GM12878 (cell line): Measurements from ENCODE around the gene LMBR1. TPM values are rescaled to one million over a fixed set of nuclear protein-coding genes. Genes with fewer than 3 reads are reported as not detected.
A peak's percentile ranks its signal among the peaks of the same experiment; 100 is the strongest.

Source experiments
- ATF3 ChIP-seq: IDR thresholded peaks from 2 replicates; pipeline ENCODE4 v1.6.1; 2011; ENCODE audit warnings: low read depth, mild to moderate bottlenecking, low read length, moderate library complexity, borderline replicate concordance; ENCODE audit errors: extremely low read depth
- CBFB ChIP-seq: IDR thresholded peaks from 2 replicates; pipeline ENCODE4 v1.6.1; 2016; ENCODE audit warnings: antibody characterized with exemption, low read depth
- CEBPZ ChIP-seq: fragments of 150-350 bp; IDR thresholded peaks from 2 replicates; pipeline ENCODE4 v1.6.1; 2016; ENCODE audit warnings: low read depth, low read length
- CREB1 ChIP-seq: IDR thresholded peaks from 2 replicates; pipeline ENCODE4 v1.6.1; 2012; ENCODE audit warnings: low read depth, mild to moderate bottlenecking, inconsistent platforms
- IRF4 ChIP-seq: IDR thresholded peaks from 2 replicates; pipeline ENCODE4 v1.6.1; 2011; ENCODE audit warnings: low read depth, low read length
- MTA2 ChIP-seq: fragments of 450-650 bp; IDR thresholded peaks from 2 replicates; pipeline ENCODE4 v1.6.1; 2016; ENCODE audit warnings: low read depth, mild to moderate bottlenecking, moderate library complexity
- MXI1 ChIP-seq: fragments of 150-350 bp; IDR thresholded peaks from 2 replicates; pipeline ENCODE4 v1.6.1; 2011; ENCODE audit warnings: low read depth, mild to moderate bottlenecking, inconsistent platforms, low read length, improper control_type of control experiment
- PML ChIP-seq: IDR thresholded peaks from 2 replicates; pipeline ENCODE4 v1.6.1; 2012; ENCODE audit warnings: low read length, inconsistent platforms
- REST ChIP-seq: IDR thresholded peaks from 2 replicates; pipeline ENCODE4 v1.6.1; 2012; ENCODE audit warnings: mild to moderate bottlenecking, low read depth, low read length
- STAT1 ChIP-seq: fragments of 450-650 bp; conservative IDR thresholded peaks from 2 replicates; pipeline ENCODE4 v1.6.1; 2014; ENCODE audit warnings: antibody characterized with exemption, mild to moderate bottlenecking
- ZNF217 ChIP-seq: fragments of 450-650 bp; IDR thresholded peaks from 2 replicates; pipeline ENCODE4 v1.6.1; 2017; ENCODE audit warnings: antibody characterized with exemption, mild to moderate bottlenecking
- polyA plus RNA-seq, 11 experiments: library from polyadenylated mRNA; depleted of rRNA in 4 of 11; unstranded in 6 of 11; stranded (reverse) in 5 of 11; fragments of >200 nt; fragmentation: Nextera tagmentation in 4 of 11; fragmentation: Illumina TruSeq in 1 of 11; extraction: Ambion mirVana in 4 of 11; extraction: Trizol in 1 of 11; gene quantifications; 1 replicate in 1 of 11; 2 replicates in 10 of 11; pipeline versions ENCODE4 v1.2.1 to v1.2.3, GENCODE V29; 2011 to 2016; ENCODE audit warnings: inconsistent platforms in 2 of 11, missing spikeins in 2 of 11, low read depth in 1 of 11
- total RNA-seq, 4 experiments: library from RNA; depleted of rRNA in 3 of 4; stranded (reverse); fragments of >200 nt in 3 of 4; fragmentation: Illumina TruSeq in 1 of 4; extraction: Trizol in 1 of 4; gene quantifications; 2 replicates each; pipeline versions ENCODE4 v1.2.1 to v1.2.3, GENCODE V29; 2013 to 2021
- TF ChIP-seq, protein P1 (sequence below), 3 experiments: IDR thresholded peaks in 2 of 3; conservative IDR thresholded peaks in 1 of 3; 2 replicates each; pipeline ENCODE4 v1.5.1; 2011; ENCODE audit warnings: low read depth in 3 of 3, low read length in 3 of 3, mild to moderate bottlenecking in 3 of 3, control low read depth in 2 of 3, moderate library complexity in 2 of 3, inconsistent platforms in 1 of 3, mixed read lengths in 1 of 3; ENCODE audit not compliant: control insufficient read depth in 2 of 3, insufficient read depth in 1 of 3; ENCODE audit errors: extremely low read depth in 1 of 3
- TF ChIP-seq, protein P2 (sequence below): fragments of 450-650 bp; IDR thresholded peaks from 2 replicates; pipeline ENCODE4 v1.6.1; 2018; ENCODE audit warnings: borderline replicate concordance, mild to moderate bottlenecking; ENCODE audit not compliant: partially characterized antibody
- TF ChIP-seq, protein P3 (sequence below): IDR thresholded peaks from 2 replicates; pipeline ENCODE4 v1.6.1; 2011; ENCODE audit warnings: mild to moderate bottlenecking, low read depth, low read length, moderate library complexity; ENCODE audit not compliant: insufficient replicate concordance

LMBR1 gene
- total and polyA plus RNA-seq, 10 of the 15 experiments (the other 5 are each of a cell fraction or from before 2014, with no cell fraction given), result 4.0 to 63.5 (median 28.8) TPM

DNA sequence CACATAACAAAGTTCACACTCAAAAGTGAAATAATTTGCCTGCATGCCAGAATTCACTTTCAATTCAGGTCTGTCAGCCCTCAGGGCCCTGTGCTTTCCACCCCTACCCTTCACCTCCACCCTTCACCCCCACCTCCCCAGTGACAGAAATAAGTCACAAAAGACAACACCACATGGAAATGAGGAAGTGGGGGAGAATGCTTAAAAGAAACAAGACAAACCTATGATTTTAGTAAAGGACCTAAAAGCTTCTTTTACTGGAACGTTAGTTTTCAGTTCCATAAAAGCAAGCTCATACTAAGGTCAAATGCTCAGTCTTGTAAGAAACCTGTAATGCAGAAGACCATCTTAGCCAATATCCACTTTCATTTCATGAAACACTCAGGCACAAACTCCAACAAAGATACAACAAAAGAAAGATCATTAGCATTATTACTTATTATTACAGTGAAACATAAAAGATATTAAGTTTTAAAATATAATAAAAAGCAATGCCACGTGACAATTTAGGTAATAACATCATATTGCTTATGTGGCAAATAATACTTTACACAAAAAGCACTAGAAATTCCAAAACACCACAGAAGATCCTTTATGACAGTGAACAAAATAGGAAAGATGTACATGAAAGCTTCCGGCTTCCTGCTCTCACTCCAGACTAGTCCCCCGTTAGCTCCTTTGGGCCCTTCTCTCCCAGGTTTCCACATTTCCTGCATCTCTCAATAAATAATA, 112.1 kb downstream of the LMBR1 start (continued):
- TF ChIP-seq CEBPZ (no peak), PML (peak; percentile 71; the same call in 1 of the 2 replicates), IRF4 (peak; percentile 86), ZNF217 (no peak), REST (no peak), ATF3 (no peak), MXI1 (peak; percentile 69), CBFB (no peak), MTA2 (peak; percentile 87), STAT1 (no peak), CREB1 (peak; percentile 66)
- TF ChIP-seq, protein P1, sequence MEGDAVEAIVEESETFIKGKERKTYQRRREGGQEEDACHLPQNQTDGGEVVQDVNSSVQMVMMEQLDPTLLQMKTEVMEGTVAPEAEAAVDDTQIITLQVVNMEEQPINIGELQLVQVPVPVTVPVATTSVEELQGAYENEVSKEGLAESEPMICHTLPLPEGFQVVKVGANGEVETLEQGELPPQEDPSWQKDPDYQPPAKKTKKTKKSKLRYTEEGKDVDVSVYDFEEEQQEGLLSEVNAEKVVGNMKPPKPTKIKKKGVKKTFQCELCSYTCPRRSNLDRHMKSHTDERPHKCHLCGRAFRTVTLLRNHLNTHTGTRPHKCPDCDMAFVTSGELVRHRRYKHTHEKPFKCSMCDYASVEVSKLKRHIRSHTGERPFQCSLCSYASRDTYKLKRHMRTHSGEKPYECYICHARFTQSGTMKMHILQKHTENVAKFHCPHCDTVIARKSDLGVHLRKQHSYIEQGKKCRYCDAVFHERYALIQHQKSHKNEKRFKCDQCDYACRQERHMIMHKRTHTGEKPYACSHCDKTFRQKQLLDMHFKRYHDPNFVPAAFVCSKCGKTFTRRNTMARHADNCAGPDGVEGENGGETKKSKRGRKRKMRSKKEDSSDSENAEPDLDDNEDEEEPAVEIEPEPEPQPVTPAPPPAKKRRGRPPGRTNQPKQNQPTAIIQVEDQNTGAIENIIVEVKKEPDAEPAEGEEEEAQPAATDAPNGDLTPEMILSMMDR (IDR thresholded peaks at IDR 0.05 in 2 of 3, conservative IDR thresholded peaks at IDR 0.05 in 1 of 3; ENCODE audit: control insufficient read depth in 2 of 3, extremely low read depth in 1 of 3, insufficient read depth in 1 of 3, low read depth in 3 of 3, low read length in 3 of 3), result no peak
- TF ChIP-seq, protein P2, sequence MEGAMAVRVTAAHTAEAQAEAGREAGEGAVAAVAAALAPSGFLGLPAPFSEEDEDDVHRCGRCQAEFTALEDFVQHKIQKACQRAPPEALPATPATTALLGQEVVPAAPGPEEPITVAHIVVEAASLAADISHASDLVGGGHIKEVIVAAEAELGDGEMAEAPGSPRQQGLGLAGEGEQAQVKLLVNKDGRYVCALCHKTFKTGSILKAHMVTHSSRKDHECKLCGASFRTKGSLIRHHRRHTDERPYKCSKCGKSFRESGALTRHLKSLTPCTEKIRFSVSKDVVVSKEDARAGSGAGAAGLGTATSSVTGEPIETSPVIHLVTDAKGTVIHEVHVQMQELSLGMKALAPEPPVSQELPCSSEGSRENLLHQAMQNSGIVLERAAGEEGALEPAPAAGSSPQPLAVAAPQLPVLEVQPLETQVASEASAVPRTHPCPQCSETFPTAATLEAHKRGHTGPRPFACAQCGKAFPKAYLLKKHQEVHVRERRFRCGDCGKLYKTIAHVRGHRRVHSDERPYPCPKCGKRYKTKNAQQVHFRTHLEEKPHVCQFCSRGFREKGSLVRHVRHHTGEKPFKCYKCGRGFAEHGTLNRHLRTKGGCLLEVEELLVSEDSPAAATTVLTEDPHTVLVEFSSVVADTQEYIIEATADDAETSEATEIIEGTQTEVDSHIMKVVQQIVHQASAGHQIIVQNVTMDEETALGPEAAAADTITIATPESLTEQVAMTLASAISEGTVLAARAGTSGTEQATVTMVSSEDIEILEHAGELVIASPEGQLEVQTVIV, result no peak
- TF ChIP-seq, protein P3, sequence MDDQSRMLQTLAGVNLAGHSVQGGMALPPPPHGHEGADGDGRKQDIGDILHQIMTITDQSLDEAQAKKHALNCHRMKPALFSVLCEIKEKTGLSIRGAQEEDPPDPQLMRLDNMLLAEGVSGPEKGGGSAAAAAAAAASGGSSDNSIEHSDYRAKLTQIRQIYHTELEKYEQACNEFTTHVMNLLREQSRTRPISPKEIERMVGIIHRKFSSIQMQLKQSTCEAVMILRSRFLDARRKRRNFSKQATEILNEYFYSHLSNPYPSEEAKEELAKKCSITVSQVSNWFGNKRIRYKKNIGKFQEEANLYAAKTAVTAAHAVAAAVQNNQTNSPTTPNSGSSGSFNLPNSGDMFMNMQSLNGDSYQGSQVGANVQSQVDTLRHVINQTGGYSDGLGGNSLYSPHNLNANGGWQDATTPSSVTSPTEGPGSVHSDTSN, result no peak
